Measurements from ENCODE around the gene ERFE. TPM values are rescaled to one million over a fixed set of nuclear protein-coding genes. Genes with fewer than 3 reads are reported as not detected.

ERFE gene
- total RNA-seq, 1 experiment from 2014 or later: 4.5 TPM

DNA sequence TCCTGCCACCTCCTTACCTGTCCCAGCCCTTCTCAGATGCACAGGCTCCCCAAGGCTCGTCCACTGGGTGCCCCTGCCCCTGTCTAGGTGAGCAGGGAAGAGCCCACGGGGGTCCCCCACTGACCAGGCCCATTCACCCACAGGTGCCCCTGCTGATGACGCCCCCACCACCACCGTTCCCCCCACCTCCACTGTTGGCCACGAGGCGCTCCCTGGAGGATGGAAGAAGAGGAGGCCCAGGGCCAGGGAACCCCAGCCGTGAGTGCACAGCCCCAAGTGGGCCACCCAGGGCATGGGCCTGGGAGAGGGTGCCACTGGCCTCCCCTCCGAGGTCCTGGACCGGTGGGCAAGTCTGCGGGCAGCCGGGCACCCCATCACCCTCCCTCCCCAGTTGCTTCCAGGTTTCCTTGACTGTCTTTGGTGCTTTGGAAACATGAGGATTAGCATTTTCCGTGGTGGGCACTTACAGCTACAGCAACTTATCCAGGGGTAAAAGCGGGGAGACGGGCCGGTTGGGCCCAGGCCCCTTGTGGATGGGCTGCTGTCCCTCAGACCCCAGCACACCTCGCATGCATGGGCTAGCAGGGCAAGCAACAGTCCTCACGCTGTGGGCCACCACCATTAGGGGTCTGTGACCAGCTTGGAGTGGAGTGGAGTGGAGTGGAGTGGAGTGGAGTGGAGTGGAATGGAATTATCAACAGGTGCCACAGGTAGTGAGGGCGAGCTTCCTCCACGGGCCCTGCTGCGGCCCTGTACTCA is 33.5 kb upstream of the ERFE start (continued):
- TF ChIP-seq, protein P1, sequence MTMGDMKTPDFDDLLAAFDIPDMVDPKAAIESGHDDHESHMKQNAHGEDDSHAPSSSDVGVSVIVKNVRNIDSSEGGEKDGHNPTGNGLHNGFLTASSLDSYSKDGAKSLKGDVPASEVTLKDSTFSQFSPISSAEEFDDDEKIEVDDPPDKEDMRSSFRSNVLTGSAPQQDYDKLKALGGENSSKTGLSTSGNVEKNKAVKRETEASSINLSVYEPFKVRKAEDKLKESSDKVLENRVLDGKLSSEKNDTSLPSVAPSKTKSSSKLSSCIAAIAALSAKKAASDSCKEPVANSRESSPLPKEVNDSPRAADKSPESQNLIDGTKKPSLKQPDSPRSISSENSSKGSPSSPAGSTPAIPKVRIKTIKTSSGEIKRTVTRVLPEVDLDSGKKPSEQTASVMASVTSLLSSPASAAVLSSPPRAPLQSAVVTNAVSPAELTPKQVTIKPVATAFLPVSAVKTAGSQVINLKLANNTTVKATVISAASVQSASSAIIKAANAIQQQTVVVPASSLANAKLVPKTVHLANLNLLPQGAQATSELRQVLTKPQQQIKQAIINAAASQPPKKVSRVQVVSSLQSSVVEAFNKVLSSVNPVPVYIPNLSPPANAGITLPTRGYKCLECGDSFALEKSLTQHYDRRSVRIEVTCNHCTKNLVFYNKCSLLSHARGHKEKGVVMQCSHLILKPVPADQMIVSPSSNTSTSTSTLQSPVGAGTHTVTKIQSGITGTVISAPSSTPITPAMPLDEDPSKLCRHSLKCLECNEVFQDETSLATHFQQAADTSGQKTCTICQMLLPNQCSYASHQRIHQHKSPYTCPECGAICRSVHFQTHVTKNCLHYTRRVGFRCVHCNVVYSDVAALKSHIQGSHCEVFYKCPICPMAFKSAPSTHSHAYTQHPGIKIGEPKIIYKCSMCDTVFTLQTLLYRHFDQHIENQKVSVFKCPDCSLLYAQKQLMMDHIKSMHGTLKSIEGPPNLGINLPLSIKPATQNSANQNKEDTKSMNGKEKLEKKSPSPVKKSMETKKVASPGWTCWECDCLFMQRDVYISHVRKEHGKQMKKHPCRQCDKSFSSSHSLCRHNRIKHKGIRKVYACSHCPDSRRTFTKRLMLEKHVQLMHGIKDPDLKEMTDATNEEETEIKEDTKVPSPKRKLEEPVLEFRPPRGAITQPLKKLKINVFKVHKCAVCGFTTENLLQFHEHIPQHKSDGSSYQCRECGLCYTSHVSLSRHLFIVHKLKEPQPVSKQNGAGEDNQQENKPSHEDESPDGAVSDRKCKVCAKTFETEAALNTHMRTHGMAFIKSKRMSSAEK (CRISPR knock-in tag; IDR thresholded peaks at IDR 0.05; ENCODE audit: borderline replicate concordance): no peak
- TF ChIP-seq, protein P2, sequence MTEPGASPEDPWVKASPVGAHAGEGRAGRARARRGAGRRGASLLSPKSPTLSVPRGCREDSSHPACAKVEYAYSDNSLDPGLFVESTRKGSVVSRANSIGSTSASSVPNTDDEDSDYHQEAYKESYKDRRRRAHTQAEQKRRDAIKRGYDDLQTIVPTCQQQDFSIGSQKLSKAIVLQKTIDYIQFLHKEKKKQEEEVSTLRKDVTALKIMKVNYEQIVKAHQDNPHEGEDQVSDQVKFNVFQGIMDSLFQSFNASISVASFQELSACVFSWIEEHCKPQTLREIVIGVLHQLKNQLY (CRISPR knock-in tag; IDR thresholded peaks at IDR 0.05): no peak
- no peak for TF ChIP-seq ESRRA (CRISPR knock-in tag; IDR thresholded peaks at IDR 0.05; ENCODE audit: borderline replicate concordance)
- no peak for TF ChIP-seq NR3C1 (CRISPR knock-in tag; conservative IDR thresholded peaks at IDR 0.05; ENCODE audit: low read depth)
- TF ChIP-seq TP53 (CRISPR knock-in tag; IDR thresholded peaks at IDR 0.05): no peak
- TF ChIP-seq, protein P3, sequence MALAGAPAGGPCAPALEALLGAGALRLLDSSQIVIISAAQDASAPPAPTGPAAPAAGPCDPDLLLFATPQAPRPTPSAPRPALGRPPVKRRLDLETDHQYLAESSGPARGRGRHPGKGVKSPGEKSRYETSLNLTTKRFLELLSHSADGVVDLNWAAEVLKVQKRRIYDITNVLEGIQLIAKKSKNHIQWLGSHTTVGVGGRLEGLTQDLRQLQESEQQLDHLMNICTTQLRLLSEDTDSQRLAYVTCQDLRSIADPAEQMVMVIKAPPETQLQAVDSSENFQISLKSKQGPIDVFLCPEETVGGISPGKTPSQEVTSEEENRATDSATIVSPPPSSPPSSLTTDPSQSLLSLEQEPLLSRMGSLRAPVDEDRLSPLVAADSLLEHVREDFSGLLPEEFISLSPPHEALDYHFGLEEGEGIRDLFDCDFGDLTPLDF (CRISPR knock-in tag; IDR thresholded peaks at IDR 0.05): no peak
- TF ChIP-seq, protein P4, sequence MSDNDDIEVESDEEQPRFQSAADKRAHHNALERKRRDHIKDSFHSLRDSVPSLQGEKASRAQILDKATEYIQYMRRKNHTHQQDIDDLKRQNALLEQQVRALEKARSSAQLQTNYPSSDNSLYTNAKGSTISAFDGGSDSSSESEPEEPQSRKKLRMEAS (CRISPR knock-in tag; IDR thresholded peaks at IDR 0.05): no peak
- TF ChIP-seq MXD4 (CRISPR knock-in tag; IDR thresholded peaks at IDR 0.05; ENCODE audit: borderline replicate concordance): no peak
- TF ChIP-seq, protein P5, sequence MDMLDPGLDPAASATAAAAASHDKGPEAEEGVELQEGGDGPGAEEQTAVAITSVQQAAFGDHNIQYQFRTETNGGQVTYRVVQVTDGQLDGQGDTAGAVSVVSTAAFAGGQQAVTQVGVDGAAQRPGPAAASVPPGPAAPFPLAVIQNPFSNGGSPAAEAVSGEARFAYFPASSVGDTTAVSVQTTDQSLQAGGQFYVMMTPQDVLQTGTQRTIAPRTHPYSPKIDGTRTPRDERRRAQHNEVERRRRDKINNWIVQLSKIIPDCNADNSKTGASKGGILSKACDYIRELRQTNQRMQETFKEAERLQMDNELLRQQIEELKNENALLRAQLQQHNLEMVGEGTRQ (CRISPR knock-in tag; IDR thresholded peaks at IDR 0.05): no peak
- TF ChIP-seq RELA (CRISPR knock-in tag; IDR thresholded peaks at IDR 0.05; ENCODE audit: borderline replicate concordance): no peak

DNA sequence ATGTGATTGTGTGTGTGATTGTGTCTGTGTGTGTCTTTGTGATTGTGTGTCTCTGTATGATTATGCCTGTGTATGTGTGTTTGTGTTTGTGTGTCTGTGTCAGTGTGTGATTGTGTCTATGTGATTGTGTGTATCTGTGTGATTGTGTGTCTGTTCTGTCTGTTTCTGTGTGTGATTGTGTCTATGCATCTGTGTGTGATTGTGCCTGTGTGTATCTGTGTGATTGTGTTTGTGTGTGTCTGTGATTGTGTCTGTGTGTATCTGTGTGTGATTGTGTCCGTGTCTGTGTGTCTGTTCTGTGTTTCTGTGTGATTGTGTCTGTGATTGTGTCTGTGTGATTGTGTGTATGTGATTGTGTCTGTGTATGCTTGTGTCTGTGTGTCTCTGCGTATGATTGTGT is 32.4 kb upstream of the ERFE start:
- TF ChIP-seq, protein P6, sequence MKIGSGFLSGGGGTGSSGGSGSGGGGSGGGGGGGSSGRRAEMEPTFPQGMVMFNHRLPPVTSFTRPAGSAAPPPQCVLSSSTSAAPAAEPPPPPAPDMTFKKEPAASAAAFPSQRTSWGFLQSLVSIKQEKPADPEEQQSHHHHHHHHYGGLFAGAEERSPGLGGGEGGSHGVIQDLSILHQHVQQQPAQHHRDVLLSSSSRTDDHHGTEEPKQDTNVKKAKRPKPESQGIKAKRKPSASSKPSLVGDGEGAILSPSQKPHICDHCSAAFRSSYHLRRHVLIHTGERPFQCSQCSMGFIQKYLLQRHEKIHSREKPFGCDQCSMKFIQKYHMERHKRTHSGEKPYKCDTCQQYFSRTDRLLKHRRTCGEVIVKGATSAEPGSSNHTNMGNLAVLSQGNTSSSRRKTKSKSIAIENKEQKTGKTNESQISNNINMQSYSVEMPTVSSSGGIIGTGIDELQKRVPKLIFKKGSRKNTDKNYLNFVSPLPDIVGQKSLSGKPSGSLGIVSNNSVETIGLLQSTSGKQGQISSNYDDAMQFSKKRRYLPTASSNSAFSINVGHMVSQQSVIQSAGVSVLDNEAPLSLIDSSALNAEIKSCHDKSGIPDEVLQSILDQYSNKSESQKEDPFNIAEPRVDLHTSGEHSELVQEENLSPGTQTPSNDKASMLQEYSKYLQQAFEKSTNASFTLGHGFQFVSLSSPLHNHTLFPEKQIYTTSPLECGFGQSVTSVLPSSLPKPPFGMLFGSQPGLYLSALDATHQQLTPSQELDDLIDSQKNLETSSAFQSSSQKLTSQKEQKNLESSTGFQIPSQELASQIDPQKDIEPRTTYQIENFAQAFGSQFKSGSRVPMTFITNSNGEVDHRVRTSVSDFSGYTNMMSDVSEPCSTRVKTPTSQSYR (CRISPR knock-in tag; IDR thresholded peaks at IDR 0.05): no peak
- TF ChIP-seq MXD4 (CRISPR knock-in tag; IDR thresholded peaks at IDR 0.05; ENCODE audit: borderline replicate concordance) (no peak), NR3C1 (CRISPR knock-in tag; conservative IDR thresholded peaks at IDR 0.05; ENCODE audit: low read depth) (no peak), ZNF671 (CRISPR knock-in tag; IDR thresholded peaks at IDR 0.05) (no peak), CREB1 (CRISPR knock-in tag; IDR thresholded peaks at IDR 0.05) (no peak)
- TF ChIP-seq, protein P7, sequence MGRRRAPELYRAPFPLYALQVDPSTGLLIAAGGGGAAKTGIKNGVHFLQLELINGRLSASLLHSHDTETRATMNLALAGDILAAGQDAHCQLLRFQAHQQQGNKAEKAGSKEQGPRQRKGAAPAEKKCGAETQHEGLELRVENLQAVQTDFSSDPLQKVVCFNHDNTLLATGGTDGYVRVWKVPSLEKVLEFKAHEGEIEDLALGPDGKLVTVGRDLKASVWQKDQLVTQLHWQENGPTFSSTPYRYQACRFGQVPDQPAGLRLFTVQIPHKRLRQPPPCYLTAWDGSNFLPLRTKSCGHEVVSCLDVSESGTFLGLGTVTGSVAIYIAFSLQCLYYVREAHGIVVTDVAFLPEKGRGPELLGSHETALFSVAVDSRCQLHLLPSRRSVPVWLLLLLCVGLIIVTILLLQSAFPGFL (CRISPR knock-in tag; IDR thresholded peaks at IDR 0.05; ENCODE audit: borderline replicate concordance): no peak
- TF ChIP-seq, protein P8, sequence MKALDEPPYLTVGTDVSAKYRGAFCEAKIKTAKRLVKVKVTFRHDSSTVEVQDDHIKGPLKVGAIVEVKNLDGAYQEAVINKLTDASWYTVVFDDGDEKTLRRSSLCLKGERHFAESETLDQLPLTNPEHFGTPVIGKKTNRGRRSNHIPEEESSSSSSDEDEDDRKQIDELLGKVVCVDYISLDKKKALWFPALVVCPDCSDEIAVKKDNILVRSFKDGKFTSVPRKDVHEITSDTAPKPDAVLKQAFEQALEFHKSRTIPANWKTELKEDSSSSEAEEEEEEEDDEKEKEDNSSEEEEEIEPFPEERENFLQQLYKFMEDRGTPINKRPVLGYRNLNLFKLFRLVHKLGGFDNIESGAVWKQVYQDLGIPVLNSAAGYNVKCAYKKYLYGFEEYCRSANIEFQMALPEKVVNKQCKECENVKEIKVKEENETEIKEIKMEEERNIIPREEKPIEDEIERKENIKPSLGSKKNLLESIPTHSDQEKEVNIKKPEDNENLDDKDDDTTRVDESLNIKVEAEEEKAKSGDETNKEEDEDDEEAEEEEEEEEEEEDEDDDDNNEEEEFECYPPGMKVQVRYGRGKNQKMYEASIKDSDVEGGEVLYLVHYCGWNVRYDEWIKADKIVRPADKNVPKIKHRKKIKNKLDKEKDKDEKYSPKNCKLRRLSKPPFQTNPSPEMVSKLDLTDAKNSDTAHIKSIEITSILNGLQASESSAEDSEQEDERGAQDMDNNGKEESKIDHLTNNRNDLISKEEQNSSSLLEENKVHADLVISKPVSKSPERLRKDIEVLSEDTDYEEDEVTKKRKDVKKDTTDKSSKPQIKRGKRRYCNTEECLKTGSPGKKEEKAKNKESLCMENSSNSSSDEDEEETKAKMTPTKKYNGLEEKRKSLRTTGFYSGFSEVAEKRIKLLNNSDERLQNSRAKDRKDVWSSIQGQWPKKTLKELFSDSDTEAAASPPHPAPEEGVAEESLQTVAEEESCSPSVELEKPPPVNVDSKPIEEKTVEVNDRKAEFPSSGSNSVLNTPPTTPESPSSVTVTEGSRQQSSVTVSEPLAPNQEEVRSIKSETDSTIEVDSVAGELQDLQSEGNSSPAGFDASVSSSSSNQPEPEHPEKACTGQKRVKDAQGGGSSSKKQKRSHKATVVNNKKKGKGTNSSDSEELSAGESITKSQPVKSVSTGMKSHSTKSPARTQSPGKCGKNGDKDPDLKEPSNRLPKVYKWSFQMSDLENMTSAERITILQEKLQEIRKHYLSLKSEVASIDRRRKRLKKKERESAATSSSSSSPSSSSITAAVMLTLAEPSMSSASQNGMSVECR (CRISPR knock-in tag; IDR thresholded peaks at IDR 0.05; ENCODE audit: borderline replicate concordance): no peak
- TF ChIP-seq, protein P9, sequence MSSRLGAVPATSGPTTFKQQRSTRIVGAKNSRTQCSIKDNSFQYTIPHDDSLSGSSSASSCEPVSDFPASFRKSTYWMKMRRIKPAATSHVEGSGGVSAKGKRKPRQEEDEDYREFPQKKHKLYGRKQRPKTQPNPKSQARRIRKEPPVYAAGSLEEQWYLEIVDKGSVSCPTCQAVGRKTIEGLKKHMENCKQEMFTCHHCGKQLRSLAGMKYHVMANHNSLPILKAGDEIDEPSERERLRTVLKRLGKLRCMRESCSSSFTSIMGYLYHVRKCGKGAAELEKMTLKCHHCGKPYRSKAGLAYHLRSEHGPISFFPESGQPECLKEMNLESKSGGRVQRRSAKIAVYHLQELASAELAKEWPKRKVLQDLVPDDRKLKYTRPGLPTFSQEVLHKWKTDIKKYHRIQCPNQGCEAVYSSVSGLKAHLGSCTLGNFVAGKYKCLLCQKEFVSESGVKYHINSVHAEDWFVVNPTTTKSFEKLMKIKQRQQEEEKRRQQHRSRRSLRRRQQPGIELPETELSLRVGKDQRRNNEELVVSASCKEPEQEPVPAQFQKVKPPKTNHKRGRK (CRISPR knock-in tag; IDR thresholded peaks at IDR 0.05; ENCODE audit: borderline replicate concordance): no peak
- no peak for DNase-seq (ENCODE audit: low spot score)
- H3K36me3 Mint-ChIP-seq: no peaks in the 10 kb centered on the region
- H3K27ac Mint-ChIP-seq: no peak overlapping the region
- no peak for ATAC-seq
- no peaks in the 10 kb centered on the region for H3K27me3 Mint-ChIP-seq (ENCODE audit: low read depth)
- POLR2A ChIA-PET: no interaction called here
- no peaks in the 10 kb centered on the region for H3K4me1 Mint-ChIP-seq
- no peak overlapping the region for H3K4me3 Mint-ChIP-seq
- CTCF ChIA-PET: interaction anchor here (0.8 kb wide), 1 partner anchor 13 kb away, joined by 3 read pairs; no protein-coding TSS in a partner anchor
- H3K9me3 Mint-ChIP-seq: no peaks in the 10 kb centered on the region

All from WTC11 (cell line).